HEK293 (cell line): Measurements from ENCODE around the gene KANSL1.

Source experiments
- BCL11A ChIP-seq: fragments of 450-650 bp; formaldehyde crosslinking; IDR thresholded peaks from 2 replicates; pipeline ENCODE4 v1.5.1; 2016; ENCODE audit warnings: low read depth, missing biosample characterization, missing genetic modification characterization
- EGR2 ChIP-seq: fragments of 450-650 bp; formaldehyde crosslinking; IDR thresholded peaks from 2 replicates; pipeline ENCODE4 v1.5.1; 2016; ENCODE audit warnings: low read depth, missing biosample characterization, missing genetic modification characterization
- GLI2 ChIP-seq: fragments of 450-650 bp; formaldehyde crosslinking; IDR thresholded peaks from 2 replicates; pipeline ENCODE4; 2017; ENCODE audit warnings: missing biosample characterization, missing genetic modification characterization, low read depth, borderline replicate concordance
- KLF16 ChIP-seq: fragments of 450-650 bp; formaldehyde crosslinking; IDR thresholded peaks from 2 replicates; pipeline ENCODE4 v1.5.1; 2017; ENCODE audit warnings: missing biosample characterization, missing genetic modification characterization
- TRIM28 ChIP-seq: IDR thresholded peaks from 2 replicates; pipeline ENCODE4 v1.6.1; 2011; ENCODE audit warnings: low read length, control low read depth, borderline replicate concordance
- YY1 ChIP-seq: fragments of 450-650 bp; formaldehyde crosslinking; IDR thresholded peaks from 2 replicates; pipeline ENCODE4 v1.5.1; 2018; ENCODE audit warnings: missing biosample characterization, missing genetic modification characterization
- ZBTB17 ChIP-seq: fragments of 450-650 bp; formaldehyde crosslinking; IDR thresholded peaks from 2 replicates; pipeline ENCODE4 v1.5.1; 2016; ENCODE audit warnings: missing biosample characterization, missing genetic modification characterization
- ZFP3 ChIP-seq: fragments of 450-650 bp; formaldehyde crosslinking; IDR thresholded peaks from 2 replicates; pipeline ENCODE4 v1.5.1; 2016; ENCODE audit warnings: low read depth, missing biosample characterization, missing genetic modification characterization
- ZNF114 ChIP-seq: fragments of 450-650 bp; formaldehyde crosslinking; IDR thresholded peaks from 2 replicates; pipeline ENCODE4 v1.5.0; 2017; ENCODE audit warnings: missing biosample characterization, missing genetic modification characterization
- ZNF132 ChIP-seq: fragments of 450-650 bp; formaldehyde crosslinking; IDR thresholded peaks from 2 replicates; pipeline ENCODE4 v1.5.1; 2017; ENCODE audit warnings: missing biosample characterization, missing genetic modification characterization, borderline replicate concordance
- ZNF133 ChIP-seq: fragments of 450-650 bp; formaldehyde crosslinking; IDR thresholded peaks from 2 replicates; pipeline ENCODE4 v1.5.1; 2016; ENCODE audit warnings: missing biosample characterization, missing genetic modification characterization
- ZNF2 ChIP-seq: fragments of 450-650 bp; formaldehyde crosslinking; IDR thresholded peaks from 2 replicates; pipeline ENCODE4 v1.5.1; 2016; ENCODE audit warnings: missing biosample characterization, missing genetic modification characterization
- ZNF202 ChIP-seq: fragments of 450-650 bp; formaldehyde crosslinking; IDR thresholded peaks from 2 replicates; pipeline ENCODE4 v1.5.1; 2016; ENCODE audit warnings: missing biosample characterization, missing genetic modification characterization, borderline replicate concordance
- ZNF391 ChIP-seq: fragments of 450-650 bp; formaldehyde crosslinking; IDR thresholded peaks from 2 replicates; pipeline ENCODE4 v1.5.1; 2016; ENCODE audit warnings: low read depth, missing biosample characterization, missing genetic modification characterization, borderline replicate concordance
- ZNF514 ChIP-seq: fragments of 450-650 bp; formaldehyde crosslinking; IDR thresholded peaks from 2 replicates; pipeline ENCODE4 v1.5.1; 2016; ENCODE audit warnings: missing biosample characterization, missing genetic modification characterization
- ZNF530 ChIP-seq: fragments of 450-650 bp; formaldehyde crosslinking; IDR thresholded peaks from 2 replicates; pipeline ENCODE4 v1.5.1; 2016; ENCODE audit warnings: low read depth, missing biosample characterization, missing genetic modification characterization
- ZNF549 ChIP-seq: fragments of 450-650 bp; IDR thresholded peaks from 2 replicates; pipeline ENCODE4 v1.5.1; 2018; ENCODE audit warnings: missing biosample characterization, missing genetic modification characterization, mild to moderate bottlenecking, inconsistent platforms, moderate library complexity
- ZNF585B ChIP-seq: fragments of 450-650 bp; formaldehyde crosslinking; IDR thresholded peaks from 2 replicates; pipeline ENCODE4 v1.5.1; 2016; ENCODE audit warnings: missing biosample characterization, missing genetic modification characterization
- ZNF610 ChIP-seq: fragments of 450-650 bp; formaldehyde crosslinking; IDR thresholded peaks from 2 replicates; pipeline ENCODE4 v1.5.1; 2016; ENCODE audit warnings: missing biosample characterization, missing genetic modification characterization, borderline replicate concordance
- ZNF629 ChIP-seq: fragments of 450-650 bp; formaldehyde crosslinking; IDR thresholded peaks from 2 replicates; pipeline ENCODE4 v1.5.1; 2017; ENCODE audit warnings: missing biosample characterization, missing genetic modification characterization
- ZNF664 ChIP-seq: fragments of 450-650 bp; formaldehyde crosslinking; IDR thresholded peaks from 2 replicates; pipeline ENCODE4 v1.5.1; 2016; ENCODE audit warnings: missing biosample characterization, missing genetic modification characterization
- ZNF777 ChIP-seq: fragments of 450-650 bp; formaldehyde crosslinking; IDR thresholded peaks from 2 replicates; pipeline ENCODE4 v1.5.1; 2017; ENCODE audit warnings: missing biosample characterization, missing genetic modification characterization, borderline replicate concordance
- ZNF843 ChIP-seq: fragments of 450-650 bp; formaldehyde crosslinking; IDR thresholded peaks from 2 replicates; pipeline ENCODE4 v1.5.1; 2016; ENCODE audit warnings: missing biosample characterization, missing genetic modification characterization
- TF ChIP-seq, protein P1 (sequence below): fragments of 450-650 bp; formaldehyde crosslinking; IDR thresholded peaks from 2 replicates; pipeline ENCODE4 v1.5.0; 2017; ENCODE audit warnings: missing biosample characterization, missing genetic modification characterization, borderline replicate concordance
- TF ChIP-seq, protein P2 (sequence below): fragments of 450-650 bp; formaldehyde crosslinking; IDR thresholded peaks from 2 replicates; pipeline ENCODE4 v1.5.1; 2016; ENCODE audit warnings: missing biosample characterization, missing genetic modification characterization
- TF ChIP-seq, protein P3 (sequence below): fragments of 450-650 bp; formaldehyde crosslinking; IDR thresholded peaks from 2 replicates; pipeline ENCODE4 v1.5.1; 2016; ENCODE audit warnings: missing biosample characterization, missing genetic modification characterization
- TF ChIP-seq, protein P4 (sequence below): fragments of 450-650 bp; formaldehyde crosslinking; IDR thresholded peaks from 2 replicates; pipeline ENCODE4 v1.5.1; 2016; ENCODE audit warnings: missing biosample characterization, missing genetic modification characterization
- TF ChIP-seq, protein P5 (sequence below): fragments of 450-650 bp; formaldehyde crosslinking; IDR thresholded peaks from 2 replicates; pipeline ENCODE4 v1.5.1; 2016; ENCODE audit warnings: missing biosample characterization, missing genetic modification characterization
- TF ChIP-seq, protein P6 (sequence below): fragments of 450-650 bp; formaldehyde crosslinking; IDR thresholded peaks from 2 replicates; pipeline ENCODE4 v1.5.1; 2016; ENCODE audit warnings: missing biosample characterization, missing genetic modification characterization

KANSL1 gene

DNA sequence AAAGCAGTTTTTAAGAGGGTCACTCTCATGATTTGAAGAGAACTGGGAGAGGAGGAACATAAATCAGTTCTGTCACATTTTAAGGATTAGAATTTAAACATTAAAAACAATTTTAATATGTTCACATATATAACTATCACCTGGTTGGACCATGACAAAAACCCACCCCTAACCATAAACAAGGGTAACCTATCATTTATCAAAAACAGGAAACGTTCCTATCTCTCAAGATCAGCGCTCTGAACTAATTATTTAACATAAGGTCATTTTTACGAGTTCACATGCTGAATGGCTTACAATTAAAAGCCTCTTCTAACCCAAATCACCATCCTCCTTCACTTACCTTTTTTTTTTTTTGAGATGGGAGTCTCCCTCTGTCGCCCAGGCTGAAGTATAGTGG, 45.0 kb downstream of the KANSL1 start (continued):
- TF ChIP-seq, protein P1, sequence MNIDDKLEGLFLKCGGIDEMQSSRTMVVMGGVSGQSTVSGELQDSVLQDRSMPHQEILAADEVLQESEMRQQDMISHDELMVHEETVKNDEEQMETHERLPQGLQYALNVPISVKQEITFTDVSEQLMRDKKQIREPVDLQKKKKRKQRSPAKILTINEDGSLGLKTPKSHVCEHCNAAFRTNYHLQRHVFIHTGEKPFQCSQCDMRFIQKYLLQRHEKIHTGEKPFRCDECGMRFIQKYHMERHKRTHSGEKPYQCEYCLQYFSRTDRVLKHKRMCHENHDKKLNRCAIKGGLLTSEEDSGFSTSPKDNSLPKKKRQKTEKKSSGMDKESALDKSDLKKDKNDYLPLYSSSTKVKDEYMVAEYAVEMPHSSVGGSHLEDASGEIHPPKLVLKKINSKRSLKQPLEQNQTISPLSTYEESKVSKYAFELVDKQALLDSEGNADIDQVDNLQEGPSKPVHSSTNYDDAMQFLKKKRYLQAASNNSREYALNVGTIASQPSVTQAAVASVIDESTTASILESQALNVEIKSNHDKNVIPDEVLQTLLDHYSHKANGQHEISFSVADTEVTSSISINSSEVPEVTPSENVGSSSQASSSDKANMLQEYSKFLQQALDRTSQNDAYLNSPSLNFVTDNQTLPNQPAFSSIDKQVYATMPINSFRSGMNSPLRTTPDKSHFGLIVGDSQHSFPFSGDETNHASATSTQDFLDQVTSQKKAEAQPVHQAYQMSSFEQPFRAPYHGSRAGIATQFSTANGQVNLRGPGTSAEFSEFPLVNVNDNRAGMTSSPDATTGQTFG (tag by site-specific recombination): no peak
- peak; percentile 24; the same call in 1 of the 2 replicates for TF ChIP-seq ZNF664
- no peak for TF ChIP-seq ZNF530 (tag by site-specific recombination)
- TF ChIP-seq, protein P2, sequence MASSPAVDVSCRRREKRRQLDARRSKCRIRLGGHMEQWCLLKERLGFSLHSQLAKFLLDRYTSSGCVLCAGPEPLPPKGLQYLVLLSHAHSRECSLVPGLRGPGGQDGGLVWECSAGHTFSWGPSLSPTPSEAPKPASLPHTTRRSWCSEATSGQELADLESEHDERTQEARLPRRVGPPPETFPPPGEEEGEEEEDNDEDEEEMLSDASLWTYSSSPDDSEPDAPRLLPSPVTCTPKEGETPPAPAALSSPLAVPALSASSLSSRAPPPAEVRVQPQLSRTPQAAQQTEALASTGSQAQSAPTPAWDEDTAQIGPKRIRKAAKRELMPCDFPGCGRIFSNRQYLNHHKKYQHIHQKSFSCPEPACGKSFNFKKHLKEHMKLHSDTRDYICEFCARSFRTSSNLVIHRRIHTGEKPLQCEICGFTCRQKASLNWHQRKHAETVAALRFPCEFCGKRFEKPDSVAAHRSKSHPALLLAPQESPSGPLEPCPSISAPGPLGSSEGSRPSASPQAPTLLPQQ (tag by site-specific recombination): no peak
- TF ChIP-seq ZNF843 (tag by site-specific recombination): peak; percentile 72
- peak; percentile 61 for TF ChIP-seq ZBTB17 (tag by site-specific recombination)
- TF ChIP-seq, protein P3, sequence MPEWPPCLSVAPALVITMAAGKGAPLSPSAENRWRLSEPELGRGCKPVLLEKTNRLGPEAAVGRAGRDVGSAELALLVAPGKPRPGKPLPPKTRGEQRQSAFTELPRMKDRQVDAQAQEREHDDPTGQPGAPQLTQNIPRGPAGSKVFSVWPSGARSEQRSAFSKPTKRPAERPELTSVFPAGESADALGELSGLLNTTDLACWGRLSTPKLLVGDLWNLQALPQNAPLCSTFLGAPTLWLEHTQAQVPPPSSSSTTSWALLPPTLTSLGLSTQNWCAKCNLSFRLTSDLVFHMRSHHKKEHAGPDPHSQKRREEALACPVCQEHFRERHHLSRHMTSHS: no peak
- no peak for TF ChIP-seq ZNF202 (tag by site-specific recombination)
- TF ChIP-seq ZNF514 (tag by site-specific recombination): no peak
- TF ChIP-seq ZNF629 (tag by site-specific recombination): no peak
- TF ChIP-seq, protein P4, sequence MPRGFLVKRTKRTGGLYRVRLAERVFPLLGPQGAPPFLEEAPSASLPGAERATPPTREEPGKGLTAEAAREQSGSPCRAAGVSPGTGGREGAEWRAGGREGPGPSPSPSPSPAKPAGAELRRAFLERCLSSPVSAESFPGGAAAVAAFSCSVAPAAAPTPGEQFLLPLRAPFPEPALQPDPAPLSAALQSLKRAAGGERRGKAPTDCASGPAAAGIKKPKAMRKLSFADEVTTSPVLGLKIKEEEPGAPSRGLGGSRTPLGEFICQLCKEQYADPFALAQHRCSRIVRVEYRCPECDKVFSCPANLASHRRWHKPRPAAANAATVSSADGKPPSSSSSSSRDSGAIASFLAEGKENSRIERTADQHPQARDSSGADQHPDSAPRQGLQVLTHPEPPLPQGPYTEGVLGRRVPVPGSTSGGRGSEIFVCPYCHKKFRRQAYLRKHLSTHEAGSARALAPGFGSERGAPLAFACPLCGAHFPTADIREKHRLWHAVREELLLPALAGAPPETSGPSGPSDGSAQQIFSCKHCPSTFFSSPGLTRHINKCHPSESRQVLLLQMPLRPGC (tag by site-specific recombination): no peak
- TF ChIP-seq ZNF132 (tag by site-specific recombination): no peak
- no peak for TF ChIP-seq ZFP3 (tag by site-specific recombination)
- no peak for TF ChIP-seq ZNF585B (tag by site-specific recombination)
- 0 out of 2 replicates have a peak, but pooled peaks have one; percentile 30 for TF ChIP-seq KLF16 (tag by site-specific recombination)
- no peak for TF ChIP-seq TRIM28
- TF ChIP-seq, protein P5, sequence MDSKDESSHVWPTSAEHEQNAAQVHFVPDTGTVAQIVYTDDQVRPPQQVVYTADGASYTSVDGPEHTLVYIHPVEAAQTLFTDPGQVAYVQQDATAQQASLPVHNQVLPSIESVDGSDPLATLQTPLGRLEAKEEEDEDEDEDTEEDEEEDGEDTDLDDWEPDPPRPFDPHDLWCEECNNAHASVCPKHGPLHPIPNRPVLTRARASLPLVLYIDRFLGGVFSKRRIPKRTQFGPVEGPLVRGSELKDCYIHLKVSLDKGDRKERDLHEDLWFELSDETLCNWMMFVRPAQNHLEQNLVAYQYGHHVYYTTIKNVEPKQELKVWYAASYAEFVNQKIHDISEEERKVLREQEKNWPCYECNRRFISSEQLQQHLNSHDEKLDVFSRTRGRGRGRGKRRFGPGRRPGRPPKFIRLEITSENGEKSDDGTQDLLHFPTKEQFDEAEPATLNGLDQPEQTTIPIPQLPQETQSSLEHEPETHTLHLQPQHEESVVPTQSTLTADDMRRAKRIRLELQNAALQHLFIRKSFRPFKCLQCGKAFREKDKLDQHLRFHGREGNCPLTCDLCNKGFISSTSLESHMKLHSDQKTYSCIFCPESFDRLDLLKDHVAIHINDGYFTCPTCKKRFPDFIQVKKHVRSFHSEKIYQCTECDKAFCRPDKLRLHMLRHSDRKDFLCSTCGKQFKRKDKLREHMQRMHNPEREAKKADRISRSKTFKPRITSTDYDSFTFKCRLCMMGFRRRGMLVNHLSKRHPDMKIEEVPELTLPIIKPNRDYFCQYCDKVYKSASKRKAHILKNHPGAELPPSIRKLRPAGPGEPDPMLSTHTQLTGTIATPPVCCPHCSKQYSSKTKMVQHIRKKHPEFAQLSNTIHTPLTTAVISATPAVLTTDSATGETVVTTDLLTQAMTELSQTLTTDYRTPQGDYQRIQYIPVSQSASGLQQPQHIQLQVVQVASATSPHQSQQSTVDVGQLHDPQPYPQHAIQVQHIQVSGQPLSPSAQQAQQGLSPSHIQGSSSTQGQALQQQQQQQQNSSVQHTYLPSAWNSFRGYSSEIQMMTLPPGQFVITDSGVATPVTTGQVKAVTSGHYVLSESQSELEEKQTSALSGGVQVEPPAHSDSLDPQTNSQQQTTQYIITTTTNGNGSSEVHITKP (tag by site-specific recombination): peak; percentile 78
- no peak for TF ChIP-seq ZNF133 (tag by site-specific recombination)
- TF ChIP-seq ZNF2 (tag by site-specific recombination): no peak
- no peak for TF ChIP-seq ZNF610 (tag by site-specific recombination)
- peak; percentile 52; the same call in 1 of the 2 replicates for TF ChIP-seq BCL11A
- no peak for TF ChIP-seq GLI2 (tag by site-specific recombination)
- TF ChIP-seq, protein P6, sequence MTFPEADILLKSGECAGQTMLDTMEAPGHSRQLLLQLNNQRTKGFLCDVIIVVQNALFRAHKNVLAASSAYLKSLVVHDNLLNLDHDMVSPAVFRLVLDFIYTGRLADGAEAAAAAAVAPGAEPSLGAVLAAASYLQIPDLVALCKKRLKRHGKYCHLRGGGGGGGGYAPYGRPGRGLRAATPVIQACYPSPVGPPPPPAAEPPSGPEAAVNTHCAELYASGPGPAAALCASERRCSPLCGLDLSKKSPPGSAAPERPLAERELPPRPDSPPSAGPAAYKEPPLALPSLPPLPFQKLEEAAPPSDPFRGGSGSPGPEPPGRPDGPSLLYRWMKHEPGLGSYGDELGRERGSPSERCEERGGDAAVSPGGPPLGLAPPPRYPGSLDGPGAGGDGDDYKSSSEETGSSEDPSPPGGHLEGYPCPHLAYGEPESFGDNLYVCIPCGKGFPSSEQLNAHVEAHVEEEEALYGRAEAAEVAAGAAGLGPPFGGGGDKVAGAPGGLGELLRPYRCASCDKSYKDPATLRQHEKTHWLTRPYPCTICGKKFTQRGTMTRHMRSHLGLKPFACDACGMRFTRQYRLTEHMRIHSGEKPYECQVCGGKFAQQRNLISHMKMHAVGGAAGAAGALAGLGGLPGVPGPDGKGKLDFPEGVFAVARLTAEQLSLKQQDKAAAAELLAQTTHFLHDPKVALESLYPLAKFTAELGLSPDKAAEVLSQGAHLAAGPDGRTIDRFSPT (tag by site-specific recombination): peak; percentile 70
- TF ChIP-seq ZNF549: no peak
- no peak for TF ChIP-seq ZNF391 (tag by site-specific recombination)
- TF ChIP-seq YY1 (tag by site-specific recombination): no peak
- TF ChIP-seq ZNF114: no peak
- no peak for TF ChIP-seq ZNF777 (tag by site-specific recombination)
- TF ChIP-seq EGR2 (tag by site-specific recombination): no peak
